ENCODE data around the gene MAP3K20.

MAP3K20 gene

GRCh38 chr2:173195100-173195499, 119.5 kb downstream of the MAP3K20 start:
- no peaks in the 10 kb centered on the region for H3K27me3 ChIP-seq (ENCODE audit: insufficient read depth, low read length, poor library complexity)
- no peak for TF ChIP-seq EZH2 (IDR thresholded peaks at IDR 0.05; ENCODE audit: borderline replicate concordance, low read depth, low read length, severe bottlenecking)
- TF ChIP-seq, protein P1, sequence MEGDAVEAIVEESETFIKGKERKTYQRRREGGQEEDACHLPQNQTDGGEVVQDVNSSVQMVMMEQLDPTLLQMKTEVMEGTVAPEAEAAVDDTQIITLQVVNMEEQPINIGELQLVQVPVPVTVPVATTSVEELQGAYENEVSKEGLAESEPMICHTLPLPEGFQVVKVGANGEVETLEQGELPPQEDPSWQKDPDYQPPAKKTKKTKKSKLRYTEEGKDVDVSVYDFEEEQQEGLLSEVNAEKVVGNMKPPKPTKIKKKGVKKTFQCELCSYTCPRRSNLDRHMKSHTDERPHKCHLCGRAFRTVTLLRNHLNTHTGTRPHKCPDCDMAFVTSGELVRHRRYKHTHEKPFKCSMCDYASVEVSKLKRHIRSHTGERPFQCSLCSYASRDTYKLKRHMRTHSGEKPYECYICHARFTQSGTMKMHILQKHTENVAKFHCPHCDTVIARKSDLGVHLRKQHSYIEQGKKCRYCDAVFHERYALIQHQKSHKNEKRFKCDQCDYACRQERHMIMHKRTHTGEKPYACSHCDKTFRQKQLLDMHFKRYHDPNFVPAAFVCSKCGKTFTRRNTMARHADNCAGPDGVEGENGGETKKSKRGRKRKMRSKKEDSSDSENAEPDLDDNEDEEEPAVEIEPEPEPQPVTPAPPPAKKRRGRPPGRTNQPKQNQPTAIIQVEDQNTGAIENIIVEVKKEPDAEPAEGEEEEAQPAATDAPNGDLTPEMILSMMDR (IDR thresholded peaks at IDR 0.05; ENCODE audit: borderline replicate concordance, extremely low read depth, low read length, poor library complexity, severe bottlenecking), result no peak
- no peaks in the 10 kb centered on the region for H3K79me2 ChIP-seq (ENCODE audit: insufficient read depth, low read length)
- H3K9me3 ChIP-seq (ENCODE audit: insufficient read depth, low read length, severe bottlenecking), result no peaks in the 10 kb centered on the region
- H3K36me3 ChIP-seq (ENCODE audit: insufficient read depth, low read length), result peaks cover 18% of the 10 kb centered on the region; the same call in 1 of the 2 replicates
- H4K20me1 ChIP-seq (ENCODE audit: insufficient read depth, low read length), result no peaks in the 10 kb centered on the region; the same call in 1 of the 2 replicates
- DNase-seq (no peak), ATAC-seq (ENCODE audit: insufficient read depth, low read depth) (no peak)
- H3K4me1 ChIP-seq (ENCODE audit: insufficient read depth, low read length), result no peaks in the 10 kb centered on the region
- no peak overlapping the region for H3K4me3 ChIP-seq (ENCODE audit: low read depth in 1 of 2, low read length in 2 of 2)
- no peak overlapping the region for H3K9ac ChIP-seq (ENCODE audit: low read depth, low read length)
- H3K4me2 ChIP-seq (ENCODE audit: insufficient read depth, low read length), result no peak overlapping the region
- no peak overlapping the region for H2AFZ ChIP-seq (ENCODE audit: low read depth, low read length)
- no peak overlapping the region for H3K27ac ChIP-seq (ENCODE audit: low read length)

DNA sequence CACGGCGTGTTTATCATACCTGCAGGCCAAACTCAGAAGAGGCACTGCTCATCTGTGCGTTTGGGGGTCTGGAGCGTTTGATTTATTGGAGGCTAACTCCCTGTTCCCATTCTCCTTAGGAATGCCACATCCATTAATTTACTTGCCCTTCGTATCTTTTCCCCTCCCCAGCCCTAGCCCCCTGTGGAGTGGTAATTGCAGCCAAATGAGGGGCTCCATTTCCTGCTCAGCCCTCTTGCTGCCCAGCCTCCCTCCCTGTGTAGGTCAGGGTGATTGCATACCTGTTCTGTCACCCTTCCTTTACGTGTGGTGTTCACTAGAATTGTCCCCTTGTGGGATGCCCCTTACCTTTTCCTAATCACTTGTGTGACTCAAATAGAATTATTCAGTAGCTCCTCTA, 120.4 kb downstream of the MAP3K20 start:
- Histone ChIP-seq H3K9me3 (ENCODE audit: insufficient read depth, low read length, severe bottlenecking) (no peaks in the 10 kb centered on the region), H3K27me3 (ENCODE audit: insufficient read depth, low read length, poor library complexity) (no peaks in the 10 kb centered on the region), H3K4me1 (ENCODE audit: insufficient read depth, low read length) (no peaks in the 10 kb centered on the region), H4K20me1 (ENCODE audit: insufficient read depth, low read length) (no peaks in the 10 kb centered on the region; the same call in 1 of the 2 replicates), H3K4me3 (ENCODE audit: low read depth in 1 of 2, low read length in 2 of 2) (no peak overlapping the region), H3K79me2 (ENCODE audit: insufficient read depth, low read length) (no peaks in the 10 kb centered on the region), H2AFZ (ENCODE audit: low read depth, low read length) (no peak overlapping the region), H3K27ac (ENCODE audit: low read length) (no peak overlapping the region), H3K4me2 (ENCODE audit: insufficient read depth, low read length) (no peak overlapping the region), H3K9ac (ENCODE audit: low read depth, low read length) (no peak overlapping the region), H3K36me3 (ENCODE audit: insufficient read depth, low read length) (peaks cover 19% of the 10 kb centered on the region; the same call in 1 of the 2 replicates)
- DNase-seq (no peak), ATAC-seq (ENCODE audit: insufficient read depth, low read depth) (no peak)
- TF ChIP-seq, protein P1 (IDR thresholded peaks at IDR 0.05; ENCODE audit: borderline replicate concordance, extremely low read depth, low read length, poor library complexity, severe bottlenecking), result no peak
- TF ChIP-seq EZH2 (IDR thresholded peaks at IDR 0.05; ENCODE audit: borderline replicate concordance, low read depth, low read length, severe bottlenecking), result no peak

DNA sequence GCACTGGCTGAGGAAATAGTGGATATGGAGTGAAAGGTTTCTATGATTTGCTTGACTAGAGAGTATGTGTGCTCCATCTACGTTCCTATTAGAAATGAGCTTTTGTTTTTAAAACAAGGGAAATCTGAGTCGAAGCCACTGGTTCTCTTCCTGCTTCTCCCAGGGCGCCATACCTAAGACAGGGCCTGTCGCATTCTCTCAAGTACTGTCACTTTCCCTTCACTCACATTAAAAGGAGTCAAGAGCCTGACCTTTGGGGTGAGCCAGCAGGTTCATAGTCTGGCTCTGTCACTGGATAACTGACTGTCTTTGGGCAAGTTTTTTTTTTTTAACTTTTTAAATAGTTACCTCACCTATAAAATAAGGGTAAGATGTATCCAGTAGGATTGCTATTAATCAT, 121.0 kb downstream of the MAP3K20 start:
- DNase-seq, result no peak
- H3K9me3 ChIP-seq (ENCODE audit: insufficient read depth, low read length, severe bottlenecking), result no peaks in the 10 kb centered on the region
- H2AFZ ChIP-seq (ENCODE audit: low read depth, low read length), result no peak overlapping the region
- no peak overlapping the region for H3K4me3 ChIP-seq (ENCODE audit: low read depth in 1 of 2, low read length in 2 of 2)
- H3K27me3 ChIP-seq (ENCODE audit: insufficient read depth, low read length, poor library complexity), result no peaks in the 10 kb centered on the region
- H3K4me1 ChIP-seq (ENCODE audit: insufficient read depth, low read length), result no peaks in the 10 kb centered on the region
- no peaks in the 10 kb centered on the region for H3K79me2 ChIP-seq (ENCODE audit: insufficient read depth, low read length)
- no peak overlapping the region for H3K4me2 ChIP-seq (ENCODE audit: insufficient read depth, low read length)
- peaks cover 19% of the 10 kb centered on the region; the same call in 1 of the 2 replicates for H3K36me3 ChIP-seq (ENCODE audit: insufficient read depth, low read length)
- TF ChIP-seq, protein P1 (IDR thresholded peaks at IDR 0.05; ENCODE audit: borderline replicate concordance, extremely low read depth, low read length, poor library complexity, severe bottlenecking), result no peak
- no peak for TF ChIP-seq EZH2 (IDR thresholded peaks at IDR 0.05; ENCODE audit: borderline replicate concordance, low read depth, low read length, severe bottlenecking)
- no peaks in the 10 kb centered on the region; the same call in 1 of the 2 replicates for H4K20me1 ChIP-seq (ENCODE audit: insufficient read depth, low read length)
- ATAC-seq (ENCODE audit: insufficient read depth, low read depth), result no peak
- no peak overlapping the region for H3K27ac ChIP-seq (ENCODE audit: low read length)
- H3K9ac ChIP-seq (ENCODE audit: low read depth, low read length), result no peak overlapping the region

- no peak overlapping the region for H2AFZ ChIP-seq (ENCODE audit: low read depth, low read length)
- no peaks in the 10 kb centered on the region for H3K4me1 ChIP-seq (ENCODE audit: insufficient read depth, low read length)
Measured at GRCh38 chr2:173198327-173198726, 122.7 kb downstream of the MAP3K20 start.

More at GRCh38 chr2:173198327-173198726, 122.7 kb downstream of the MAP3K20 start:
- no peak overlapping the region for H3K27ac ChIP-seq (ENCODE audit: low read length)
- no peaks in the 10 kb centered on the region for H3K9me3 ChIP-seq (ENCODE audit: insufficient read depth, low read length, severe bottlenecking)
- H3K9ac ChIP-seq (ENCODE audit: low read depth, low read length), result no peak overlapping the region
- H3K27me3 ChIP-seq (ENCODE audit: insufficient read depth, low read length, poor library complexity), result no peaks in the 10 kb centered on the region
- no peak for TF ChIP-seq EZH2 (IDR thresholded peaks at IDR 0.05; ENCODE audit: borderline replicate concordance, low read depth, low read length, severe bottlenecking)
- TF ChIP-seq, protein P1 (IDR thresholded peaks at IDR 0.05; ENCODE audit: borderline replicate concordance, extremely low read depth, low read length, poor library complexity, severe bottlenecking), result no peak
- ATAC-seq (ENCODE audit: insufficient read depth, low read depth) (no peak), DNase-seq (no peak)
- no peaks in the 10 kb centered on the region for H3K79me2 ChIP-seq (ENCODE audit: insufficient read depth, low read length)
- H3K36me3 ChIP-seq (ENCODE audit: insufficient read depth, low read length), result peaks cover 14% of the 10 kb centered on the region; the same call in 1 of the 2 replicates
- no peak overlapping the region for H3K4me2 ChIP-seq (ENCODE audit: insufficient read depth, low read length)
- H4K20me1 ChIP-seq (ENCODE audit: insufficient read depth, low read length), result no peaks in the 10 kb centered on the region
- no peak overlapping the region for H3K4me3 ChIP-seq (ENCODE audit: low read depth in 1 of 2, low read length in 2 of 2)

Data from DND-41 (cell line).